Fibroblast of skin of right biceps (primary cell): ENCODE results near the gene PTPRM.

Experiments
- DNase-seq: peaks from one replicate; pipeline ENCODE4 v3.0.0-alpha.2; 2013

PTPRM gene

DNA sequence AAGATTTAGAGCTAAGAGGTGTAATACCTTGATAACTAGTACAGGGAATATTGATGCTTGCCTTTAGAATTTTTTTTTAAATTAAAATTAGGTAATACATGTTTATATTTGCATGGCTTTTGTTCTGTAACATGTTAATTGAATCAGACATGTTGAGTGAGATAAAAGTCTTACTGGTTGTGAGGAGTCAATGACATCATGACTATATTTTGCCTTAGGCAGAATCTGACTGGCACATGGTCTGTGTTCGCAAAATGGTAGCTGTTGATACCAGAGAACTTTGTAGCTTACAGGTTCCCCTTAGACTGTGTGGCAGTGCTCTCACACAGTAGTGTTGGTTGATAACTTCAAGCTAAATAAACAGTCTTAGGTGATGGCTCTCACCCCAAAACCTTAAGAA is 199.7 kb downstream of the PTPRM start:
- no peak for DNase-seq

DNA sequence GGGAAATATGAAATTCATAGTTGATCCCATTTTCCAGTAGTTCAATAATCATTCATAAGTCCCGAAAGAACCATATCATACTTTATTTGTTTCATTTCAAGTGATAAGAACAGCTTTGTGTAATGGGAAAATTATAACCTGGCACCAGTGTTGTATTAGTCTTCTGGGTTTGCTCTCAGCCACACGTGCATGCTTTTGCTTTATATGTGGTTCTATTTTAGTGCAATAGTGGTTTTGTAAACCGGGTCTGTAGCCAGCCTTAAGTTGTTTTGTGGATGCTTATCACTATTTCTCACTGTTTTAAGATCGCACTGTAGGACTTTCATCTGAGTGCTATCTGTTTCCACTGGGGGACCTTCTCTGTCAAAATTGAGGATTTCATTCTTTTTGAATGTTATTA is 203.8 kb downstream of the PTPRM start:
- no peak for DNase-seq

DNA sequence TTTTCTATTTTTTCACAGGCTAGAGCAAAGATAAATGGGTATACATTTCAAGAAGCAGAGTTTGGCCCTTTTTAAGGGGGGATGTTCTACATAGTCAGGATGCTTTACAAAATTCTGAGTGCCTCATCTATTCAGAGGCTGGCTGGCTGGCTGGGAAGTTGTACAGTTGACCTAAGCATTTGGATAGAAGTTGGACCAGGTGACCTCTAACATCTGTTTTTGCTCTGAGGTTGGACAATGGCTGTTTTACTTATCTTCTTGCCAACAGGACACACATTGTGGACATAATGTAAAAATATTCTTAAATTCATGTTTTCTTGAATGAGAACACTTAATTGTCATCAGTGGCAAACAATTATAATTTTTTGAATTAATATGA is 205.4 kb downstream of the PTPRM start:
- no peak for DNase-seq

DNA sequence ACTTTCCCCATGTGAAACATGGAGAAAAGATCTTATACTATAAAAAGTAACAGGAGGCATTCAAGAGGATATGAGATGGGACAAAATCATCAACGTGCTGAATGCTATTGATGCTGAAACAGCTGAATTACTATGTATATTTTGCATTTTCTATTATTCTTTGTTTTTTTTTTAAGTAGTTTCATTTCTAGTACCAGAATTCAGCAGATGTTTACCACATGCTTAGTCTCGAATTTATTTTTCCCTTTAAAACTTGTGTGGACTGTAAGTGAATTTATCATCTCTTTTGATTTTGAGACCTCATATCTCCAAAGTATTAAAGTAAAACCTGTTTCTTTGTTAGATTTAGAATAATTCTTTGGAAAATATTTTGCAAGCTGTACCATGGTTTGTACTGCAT is 205.8 kb downstream of the PTPRM start:
- DNase-seq: no peak

DNA sequence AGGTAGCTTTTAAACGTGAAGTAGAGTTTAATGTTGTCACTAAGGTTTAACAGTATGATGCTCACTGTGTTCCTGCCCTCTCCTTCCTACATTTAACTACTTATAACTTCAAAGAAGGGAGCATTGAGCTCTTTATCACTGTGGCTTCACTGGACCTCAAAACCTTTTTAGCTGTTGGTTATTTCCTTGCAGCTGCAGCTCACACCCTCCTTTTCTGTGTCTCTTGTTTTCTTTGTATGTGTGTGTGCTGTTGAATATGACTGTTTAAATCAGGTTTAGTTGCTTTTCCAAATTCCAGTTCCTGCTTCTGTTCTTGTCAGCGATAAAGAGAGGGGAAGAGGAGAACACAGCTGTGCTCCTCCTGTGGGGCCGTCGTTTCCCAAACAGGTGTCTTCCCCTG is 208.0 kb downstream of the PTPRM start:
- no peak for DNase-seq

DNA sequence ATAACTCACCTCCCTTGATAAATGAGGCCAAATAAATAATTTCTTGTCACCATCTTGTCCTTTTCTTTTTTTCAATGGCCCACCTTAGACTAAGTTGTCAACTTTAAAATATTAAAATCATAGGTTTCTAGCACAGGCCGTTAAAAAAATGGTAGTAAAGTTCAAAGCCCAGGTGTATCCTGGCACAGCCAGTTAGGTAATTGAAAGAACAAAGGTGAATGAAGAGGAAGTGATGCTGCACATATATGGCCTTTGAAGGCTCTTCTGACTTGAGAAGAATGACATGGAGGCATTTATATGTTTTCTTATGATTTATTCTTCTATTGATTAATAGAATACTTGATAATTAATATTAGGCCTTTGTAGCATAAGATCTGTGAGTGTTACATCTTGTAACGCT is 208.7 kb downstream of the PTPRM start:
- DNase-seq: no peak

DNA sequence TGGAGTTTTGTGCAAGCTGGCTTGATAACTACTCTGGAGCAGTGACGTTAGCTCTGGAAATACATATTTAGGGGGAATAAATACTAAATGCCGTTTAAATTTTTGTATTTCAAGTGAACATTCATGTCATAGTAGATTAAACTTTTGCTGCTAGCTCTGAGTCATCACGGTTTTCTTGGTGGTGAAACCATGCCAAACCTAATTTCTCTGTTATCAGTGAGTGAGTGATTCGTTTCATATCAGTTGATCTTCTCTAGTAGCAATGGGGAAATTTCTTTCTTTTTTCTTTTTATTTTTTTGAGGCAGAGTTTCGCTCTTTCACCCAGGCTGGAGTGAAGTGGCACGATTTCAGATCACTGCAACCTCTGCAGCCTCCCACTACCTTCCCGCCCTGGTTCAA is 211.1 kb downstream of the PTPRM start:
- peak; percentile 51 for DNase-seq

DNA sequence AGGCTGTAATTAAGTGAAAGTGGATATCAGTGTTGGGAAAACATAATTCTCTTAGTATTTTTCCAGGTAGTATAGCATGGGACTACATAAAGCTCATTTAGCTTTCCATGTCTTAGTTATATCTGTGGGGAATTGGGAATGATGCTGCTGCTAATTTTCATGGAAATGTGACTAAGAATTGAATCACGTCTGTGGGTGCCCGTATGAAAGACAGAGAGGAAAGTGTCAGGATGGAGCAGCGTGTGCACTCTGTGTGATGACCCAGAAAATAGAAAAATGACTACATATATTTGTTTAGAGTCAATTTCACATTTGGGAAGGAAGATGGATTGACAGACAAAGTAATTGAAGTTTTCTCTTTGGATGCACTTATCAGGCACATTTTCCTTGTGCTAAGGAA is 212.1 kb downstream of the PTPRM start:
- DNase-seq: no peak

DNA sequence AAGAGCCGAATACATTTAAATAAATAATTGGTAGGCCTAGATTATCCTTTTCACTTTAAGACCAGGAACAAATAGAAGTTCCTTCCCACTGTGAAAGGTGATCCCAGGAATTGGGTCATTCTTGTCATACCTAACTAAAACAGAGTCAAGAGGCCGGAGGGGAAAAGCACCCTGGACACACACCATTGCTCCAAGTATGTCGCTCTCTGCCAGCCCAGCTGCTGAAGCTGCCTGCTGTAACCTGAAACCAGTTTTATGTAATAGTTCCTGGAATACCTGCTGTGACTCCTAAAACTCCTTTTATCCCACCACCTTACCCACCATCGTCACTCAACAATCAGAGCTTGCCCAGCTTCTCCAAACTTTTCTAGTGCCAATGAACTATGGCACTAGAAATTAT is 217.1 kb downstream of the PTPRM start:
- no peak for DNase-seq

DNA sequence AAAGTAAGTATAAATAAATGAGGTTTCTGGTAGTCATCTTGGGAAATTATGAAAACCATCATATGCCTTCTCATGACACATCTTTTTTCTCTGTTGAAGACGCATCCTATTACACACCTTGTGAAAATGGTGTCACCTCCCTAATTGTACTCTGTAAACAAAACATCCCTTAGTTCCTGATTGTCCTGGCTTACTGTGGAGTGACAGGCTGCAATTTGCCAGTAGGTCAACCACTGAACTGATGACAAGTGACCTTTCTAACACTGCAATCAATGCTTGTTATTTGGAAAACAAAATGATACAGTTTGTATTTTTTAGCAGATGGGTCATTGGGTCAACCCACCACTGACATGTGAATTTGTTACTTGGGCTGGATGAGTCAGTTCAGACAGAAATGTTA is 219.5 kb downstream of the PTPRM start:
- DNase-seq: no peak

DNA sequence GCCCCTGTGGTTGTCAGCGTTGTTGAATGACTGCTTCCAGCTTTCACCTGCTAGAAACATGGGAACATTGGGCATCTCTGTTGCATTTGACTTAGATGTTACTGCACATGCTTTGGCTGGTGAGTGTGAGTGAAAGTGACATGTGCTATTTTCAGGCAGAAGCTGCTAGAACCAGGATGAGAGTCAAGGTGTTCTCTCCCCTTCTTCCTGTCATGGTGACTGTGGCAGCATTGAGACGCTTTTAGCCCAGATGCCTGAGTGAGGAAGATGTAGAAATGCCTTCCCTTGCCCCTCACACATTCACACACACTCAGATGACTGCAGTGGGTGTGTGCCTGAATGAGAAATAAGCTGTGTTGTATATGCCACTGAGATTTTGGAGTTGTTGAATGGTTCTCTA is 220.2 kb downstream of the PTPRM start:
- DNase-seq: no peak

DNA sequence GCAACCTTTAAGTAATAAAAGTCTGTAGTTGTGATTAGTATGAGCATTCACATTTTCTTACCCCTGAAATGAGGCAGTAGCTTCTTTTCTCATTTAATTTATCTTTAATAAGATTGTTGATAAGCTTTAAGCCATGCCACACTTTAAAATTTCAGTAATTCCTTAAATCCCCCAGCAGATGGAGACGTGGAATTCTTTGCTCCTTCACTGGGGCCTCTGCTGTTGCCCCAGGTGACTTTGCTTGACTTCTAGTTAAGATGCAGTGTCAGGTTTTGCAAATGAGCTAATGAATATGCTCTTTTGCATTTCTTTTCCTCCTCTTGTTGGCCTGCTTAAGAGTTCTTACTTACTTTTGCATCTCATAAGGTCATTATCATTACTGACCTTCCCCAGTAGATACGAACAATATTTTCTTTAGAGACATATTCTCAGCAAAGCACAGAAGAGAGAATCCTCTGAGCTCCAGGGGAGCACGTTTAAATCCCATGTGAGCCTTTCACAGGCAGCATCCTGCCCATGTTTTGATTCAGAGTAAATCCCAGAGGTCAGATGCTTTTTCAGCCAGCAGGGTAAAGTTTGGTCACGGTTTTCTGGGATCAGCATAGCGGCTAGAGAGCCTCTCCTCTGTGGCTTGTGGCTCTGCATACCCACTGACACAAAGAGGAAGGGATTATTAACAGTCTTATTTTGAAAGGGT is 222.9 kb downstream of the PTPRM start:
- DNase-seq: peak; percentile 43

DNA sequence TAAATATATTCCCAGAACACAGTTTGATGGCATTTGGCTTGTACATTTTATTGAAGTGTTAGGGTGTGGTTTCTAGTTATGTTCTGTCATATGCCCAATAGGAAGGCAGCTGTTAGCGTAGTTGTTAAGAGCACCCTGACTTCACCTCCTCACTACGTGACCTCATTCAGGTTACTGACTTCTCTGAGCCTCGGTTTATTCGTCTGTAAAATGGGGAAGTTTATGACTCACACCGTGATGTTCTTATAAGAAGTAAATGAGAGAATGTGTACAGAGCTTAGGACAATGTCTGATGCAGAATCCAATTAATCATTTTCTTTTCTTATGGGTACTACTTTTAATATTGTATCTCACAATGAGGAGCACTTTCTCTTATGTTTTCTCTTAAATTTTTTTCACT is 226.0 kb downstream of the PTPRM start:
- no peak for DNase-seq

DNA sequence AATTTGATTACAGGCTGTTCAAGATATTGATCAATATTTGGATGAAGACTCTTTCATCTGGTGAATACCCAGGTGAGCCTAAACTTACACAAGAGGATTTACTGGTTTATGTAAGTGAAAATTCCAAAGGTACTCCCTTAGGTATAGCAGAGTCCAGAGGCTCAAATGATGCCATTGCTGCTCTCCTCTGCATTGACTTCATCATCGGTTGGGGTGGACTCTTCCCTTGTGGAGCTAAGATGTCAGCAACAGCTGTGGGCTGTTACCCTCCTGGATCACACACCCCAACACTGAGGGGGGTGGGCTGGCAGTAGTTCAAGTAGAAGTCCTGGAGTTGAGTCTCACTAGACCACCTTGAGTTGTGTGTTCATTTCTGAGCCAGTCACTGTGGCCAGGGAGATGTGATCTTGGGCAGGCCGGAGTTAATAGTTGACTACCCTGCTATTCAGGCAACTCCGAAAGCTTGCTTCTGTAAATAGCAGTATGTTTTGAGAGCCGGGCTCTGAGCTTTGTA is 236.9 kb downstream of the PTPRM start:
- DNase-seq: no peak

DNA sequence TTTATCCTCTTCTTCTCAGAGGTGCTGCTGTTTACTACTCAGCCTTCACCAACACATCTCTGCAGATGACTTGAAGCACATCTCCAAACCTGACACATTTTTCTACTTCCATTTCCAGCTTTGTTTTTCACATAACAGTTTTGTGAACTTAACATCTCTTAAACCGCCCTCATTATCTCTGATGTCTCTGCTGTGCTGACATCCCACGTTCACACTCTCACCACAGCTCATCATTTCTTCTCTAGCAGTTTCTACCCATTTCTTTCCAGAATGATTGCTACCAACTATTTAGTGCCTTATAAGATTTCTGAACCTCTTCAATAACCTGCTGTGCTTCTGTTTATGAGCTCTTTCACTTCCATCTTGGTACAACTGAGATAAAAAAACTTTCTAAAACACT is 238.0 kb downstream of the PTPRM start:
- no peak for DNase-seq

DNA sequence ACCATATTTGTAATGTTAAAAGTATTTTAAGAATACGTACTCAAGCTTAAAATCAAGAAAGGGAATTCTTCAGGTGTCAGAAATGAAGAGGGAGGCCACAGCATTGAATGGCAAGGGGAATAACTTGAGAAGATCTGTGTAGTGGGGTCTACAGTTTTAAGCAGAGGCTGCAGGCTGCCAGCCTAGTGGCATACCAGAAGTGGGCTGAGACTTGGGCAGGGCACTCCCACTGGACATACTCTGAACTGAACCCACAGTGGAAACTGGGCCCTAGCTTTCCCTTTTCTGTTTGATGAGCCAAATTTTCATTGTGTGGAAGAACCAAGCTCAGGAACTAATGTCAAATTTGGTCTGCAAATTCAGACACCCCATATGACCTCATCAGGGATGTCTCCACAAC is 238.8 kb downstream of the PTPRM start:
- no peak for DNase-seq

DNA sequence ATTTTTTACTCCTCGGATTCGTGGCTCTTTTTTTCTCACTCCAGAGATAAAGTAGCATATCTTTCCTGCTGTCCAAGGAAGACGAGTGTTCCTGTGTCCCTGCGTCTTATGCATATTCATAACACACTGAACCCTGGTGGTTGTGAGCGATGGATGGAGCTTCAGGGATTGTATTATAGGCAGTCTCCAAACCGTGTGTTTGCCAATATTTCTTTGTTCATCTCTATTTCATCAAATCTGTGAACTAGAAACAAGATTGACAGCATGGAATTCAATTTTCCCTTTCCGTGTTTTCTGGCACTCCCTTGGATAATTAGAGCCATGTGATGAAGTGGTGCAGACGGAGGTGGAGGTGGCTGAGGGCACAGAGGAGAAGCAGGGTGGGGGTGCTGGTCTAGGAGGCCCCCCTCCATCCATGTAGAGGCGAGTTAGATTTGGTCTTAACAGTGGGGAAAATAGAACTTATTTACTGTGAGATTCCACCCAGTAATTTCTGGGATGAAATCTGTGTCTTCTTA is 240.9 kb downstream of the PTPRM start:
- DNase-seq: no peak

DNA sequence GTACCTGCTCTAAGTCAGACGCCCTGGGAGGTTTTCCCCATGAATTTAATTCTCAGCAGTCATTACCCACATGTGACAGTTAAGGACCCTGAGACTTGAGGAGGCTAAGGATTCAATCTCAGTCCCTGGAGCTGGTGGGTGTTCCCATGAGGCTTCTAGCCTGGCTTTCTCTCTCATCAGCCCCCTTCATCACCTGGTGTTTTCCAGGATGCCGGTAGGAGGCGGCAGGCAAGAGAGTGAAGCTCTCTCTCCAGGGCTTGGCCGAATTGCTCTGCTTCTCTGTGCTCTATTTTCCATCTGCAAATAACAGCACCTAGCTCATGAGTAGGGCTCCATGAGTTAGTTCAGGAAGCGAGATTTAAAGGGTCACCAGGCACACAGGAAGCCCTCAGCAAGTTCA is 241.9 kb downstream of the PTPRM start:
- no peak for DNase-seq

DNA sequence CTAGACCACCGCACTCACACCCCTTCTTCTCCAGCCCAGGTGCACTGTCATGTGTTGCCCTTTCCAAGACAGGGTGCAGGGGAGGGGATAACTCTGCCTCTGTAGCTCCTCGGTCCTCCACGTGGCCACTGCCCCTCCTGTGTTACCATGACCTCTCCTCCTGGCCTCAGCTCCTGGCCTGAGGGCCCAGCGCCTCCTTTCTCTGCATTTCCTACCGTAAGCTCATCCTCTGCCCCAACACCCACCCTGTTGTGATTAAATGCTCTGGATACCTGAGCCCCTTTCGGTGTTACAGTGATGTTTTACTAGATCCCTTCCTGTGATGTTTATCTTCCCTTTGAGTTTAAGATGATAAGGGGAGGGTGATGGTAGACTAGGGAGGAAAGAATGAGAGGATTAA is 242.3 kb downstream of the PTPRM start:
- DNase-seq: no peak

DNA sequence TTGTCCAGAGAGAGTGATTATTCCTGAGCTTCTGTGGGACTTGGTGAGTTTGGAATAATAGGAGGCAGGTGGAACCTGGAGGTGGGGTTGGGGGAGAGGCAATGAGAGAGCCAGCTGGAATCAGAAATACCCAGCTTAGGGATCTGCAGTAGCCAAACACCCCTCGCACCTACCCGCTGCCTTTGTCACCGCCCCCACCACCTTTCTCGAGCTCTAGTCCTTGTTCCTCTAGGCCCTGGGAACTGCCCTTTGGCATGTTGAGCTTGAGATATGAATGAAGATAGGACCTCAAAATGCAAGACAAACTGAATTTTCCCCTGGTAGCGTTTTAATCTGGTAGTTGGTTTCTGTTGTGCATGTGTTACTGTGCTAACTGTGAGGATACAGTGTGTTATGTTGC is 242.9 kb downstream of the PTPRM start:
- no peak for DNase-seq

DNA sequence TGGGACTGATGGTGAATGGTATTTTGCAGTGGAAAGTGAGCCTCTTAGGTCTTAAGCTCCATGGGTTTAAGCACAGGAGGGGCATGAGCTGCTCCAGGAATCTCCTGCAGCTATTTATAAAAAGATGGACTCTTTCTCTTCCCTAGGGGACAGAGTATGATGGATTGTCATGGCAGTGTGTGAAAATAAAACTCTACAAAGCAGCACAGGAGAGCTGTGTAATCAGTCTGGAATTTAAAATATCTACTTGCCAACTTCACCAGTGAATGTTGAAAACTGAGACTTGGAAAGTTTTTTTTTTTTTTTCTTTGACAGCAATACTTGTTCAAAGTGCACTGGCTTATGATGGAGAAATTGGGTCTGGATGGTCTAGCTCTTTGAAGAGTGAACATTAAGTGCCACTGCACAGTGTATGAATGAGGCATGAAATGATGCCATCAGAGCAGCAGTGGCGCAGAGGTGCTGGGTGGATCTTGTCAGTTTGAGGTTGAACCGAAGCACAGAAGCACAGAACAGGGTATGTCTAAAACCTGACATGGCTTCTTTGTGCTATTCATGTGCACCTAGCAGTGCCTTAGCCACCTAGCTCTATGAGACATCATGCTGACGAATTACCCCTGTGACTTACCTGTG is 245.4 kb downstream of the PTPRM start:
- peak; percentile 92 for DNase-seq

DNA sequence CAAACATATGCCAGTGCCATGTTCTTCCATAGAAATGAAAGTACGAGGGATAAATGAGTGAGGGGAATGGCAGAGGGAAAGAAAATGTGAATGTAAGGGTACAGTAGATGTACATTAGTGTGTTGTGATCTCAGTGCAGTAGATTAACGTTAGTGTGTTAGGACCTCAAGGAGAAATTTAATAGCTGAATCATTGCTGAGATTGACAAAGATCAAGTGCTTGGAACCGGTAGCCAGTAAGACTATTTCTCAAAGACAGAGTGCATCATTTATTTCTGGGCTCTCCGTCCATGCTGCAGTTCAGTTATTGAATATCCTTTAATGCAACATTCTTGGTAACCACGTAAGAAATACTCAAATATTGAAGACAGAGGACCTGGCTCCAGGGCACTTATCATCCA is 246.0 kb downstream of the PTPRM start:
- DNase-seq: no peak

DNA sequence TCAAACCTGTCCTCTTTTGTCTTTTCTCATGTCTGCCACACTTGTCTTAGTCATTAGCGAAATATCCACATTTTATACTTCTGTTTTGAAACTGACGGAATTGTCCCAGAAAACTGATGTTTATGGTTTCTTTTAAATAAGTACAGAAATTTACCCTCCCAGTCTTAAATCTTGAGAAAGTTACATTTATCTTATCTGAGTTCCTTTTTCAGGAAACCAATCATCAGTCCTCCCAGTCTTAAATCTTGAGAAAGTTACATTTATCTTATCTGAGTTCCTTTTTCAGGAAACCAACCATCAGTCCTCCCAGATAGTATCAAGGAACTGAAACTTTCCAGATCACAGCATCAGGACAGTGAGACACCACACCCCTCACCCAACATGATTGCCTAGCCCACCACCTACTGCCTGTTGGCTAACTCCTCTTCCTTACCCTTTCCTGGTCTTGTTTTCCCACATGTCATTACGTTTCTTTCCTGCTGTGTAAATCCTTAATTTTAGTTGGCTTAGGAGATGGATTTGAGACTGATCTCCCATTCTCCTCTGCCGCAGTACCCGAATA is 247.7 kb downstream of the PTPRM start:
- DNase-seq: no peak

DNA sequence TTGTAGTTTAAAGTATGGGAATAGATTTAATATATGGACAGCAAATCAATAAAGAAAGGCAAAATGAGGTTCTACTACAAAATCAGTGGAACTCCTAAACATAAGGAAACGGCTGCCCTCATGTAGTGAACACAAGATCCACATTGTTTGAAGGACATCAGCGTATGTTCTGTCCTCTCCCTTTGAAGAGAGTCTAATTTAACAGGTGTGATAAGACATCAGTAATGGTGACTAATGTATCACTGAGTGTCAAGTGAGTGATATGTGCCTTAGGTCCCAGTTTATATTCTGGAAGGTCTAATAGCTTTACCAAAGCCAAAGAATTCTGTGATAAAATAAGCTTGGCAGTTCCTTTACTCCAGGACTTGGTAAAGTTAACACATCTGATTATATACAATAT is 248.7 kb downstream of the PTPRM start:
- DNase-seq: no peak
